Liver (tissue), 9 donors: ENCODE results near the gene SNAPC2. TPM values are rescaled to one million over a fixed set of nuclear protein-coding genes. Genes with fewer than 3 reads are reported as not detected.

Experiments
- DNase-seq: peaks from one replicate; pipeline ENCODE4 v3.0.0-alpha.2; 2017; ENCODE audit warnings: low spot score
- H3K27ac ChIP-seq, 2 donors: one replicate each; pipeline ENCODE4 v1.7.0; 2013; ENCODE audit warnings: inconsistent platforms in 2 of 2, low read length in 2 of 2, control low read depth in 1 of 2, low read depth in 1 of 2, mild to moderate bottlenecking in 1 of 2
- H3K27me3 ChIP-seq, 4 donors: one replicate each; pipeline versions ENCODE4 v1.6.1 to v1.7.0; 2013; ENCODE audit warnings: low read length in 3 of 4, inconsistent platforms in 1 of 4, mild to moderate bottlenecking in 1 of 4, moderate library complexity in 1 of 4; ENCODE audit not compliant: control insufficient read depth in 4 of 4, insufficient read depth in 4 of 4
- H3K36me3 ChIP-seq, 4 donors: one replicate each; pipeline versions ENCODE4 v1.6.1 to v1.7.0; 2013; ENCODE audit warnings: low read length in 3 of 4, mild to moderate bottlenecking in 3 of 4, low read depth in 1 of 4, moderate library complexity in 1 of 4; ENCODE audit not compliant: control insufficient read depth in 4 of 4, insufficient read depth in 3 of 4
- H3K4me1 ChIP-seq, 4 donors: one replicate each; pipeline versions ENCODE4 v1.6.1 to v1.7.0; 2013; ENCODE audit warnings: low read length in 3 of 4, mild to moderate bottlenecking in 3 of 4, moderate library complexity in 1 of 4; ENCODE audit not compliant: control insufficient read depth in 4 of 4, insufficient read depth in 4 of 4
- H3K4me3 ChIP-seq, 3 donors: one replicate each; pipeline versions ENCODE4 v1.6.1 to v1.7.0; 2013; ENCODE audit warnings: low read length in 3 of 3, control low read depth in 1 of 3, low read depth in 1 of 3, mild to moderate bottlenecking in 1 of 3
- H3K9ac ChIP-seq, 2 donors: one replicate each; pipeline ENCODE4 v1.7.0; 2013; ENCODE audit warnings: low read length in 2 of 2, mild to moderate bottlenecking in 2 of 2, moderate library complexity in 2 of 2, control low read depth in 1 of 2, low read depth in 1 of 2
- H3K9me3 ChIP-seq, 4 donors: one replicate each; pipeline versions ENCODE4 v1.6.1 to v1.7.0; 2013; ENCODE audit warnings: low read length in 3 of 4; ENCODE audit not compliant: control insufficient read depth in 4 of 4
- EGR1 ChIP-seq, 2 donors: IDR thresholded peaks; 2 replicates each; pipeline ENCODE4 v1.6.1; 2016 to 2018; ENCODE audit warnings: antibody characterized with exemption in 2 of 2, low read depth in 2 of 2
- FOXA1 ChIP-seq: IDR thresholded peaks from 2 replicates; pipeline ENCODE4 v1.6.1; 2016; ENCODE audit warnings: antibody characterized with exemption
- FOXA2 ChIP-seq: IDR thresholded peaks from 2 replicates; pipeline ENCODE4 v1.6.1; 2016; ENCODE audit warnings: antibody characterized with exemption
- GABPA ChIP-seq, 2 donors: IDR thresholded peaks in 1 of 2; conservative IDR thresholded peaks in 1 of 2; 2 replicates each; pipeline ENCODE4 v1.6.1; 2016; ENCODE audit warnings: antibody characterized with exemption in 2 of 2, mild to moderate bottlenecking in 1 of 2, moderate library complexity in 1 of 2
- HNF4A ChIP-seq, 2 donors: conservative IDR thresholded peaks; 2 replicates each; pipeline ENCODE4 v1.6.1; 2016; ENCODE audit warnings: antibody characterized with exemption in 2 of 2, mild to moderate bottlenecking in 2 of 2
- HNF4G ChIP-seq: IDR thresholded peaks from 2 replicates; pipeline ENCODE4 v1.6.1; 2016; ENCODE audit warnings: antibody characterized with exemption
- JUND ChIP-seq, 2 donors: IDR thresholded peaks; 2 replicates each; pipeline ENCODE4 v1.6.1; 2016; ENCODE audit warnings: antibody characterized with exemption in 2 of 2
- RAD21 ChIP-seq, 2 donors: IDR thresholded peaks; 2 replicates each; pipeline ENCODE4 v1.6.1; 2016; ENCODE audit warnings: antibody characterized with exemption in 2 of 2, mild to moderate bottlenecking in 2 of 2
- RXRA ChIP-seq, 2 donors: IDR thresholded peaks; 2 replicates each; pipeline ENCODE4 v1.6.1; 2017 to 2018; ENCODE audit warnings: antibody characterized with exemption in 2 of 2, mild to moderate bottlenecking in 1 of 2
- SP1 ChIP-seq: IDR thresholded peaks from 2 replicates; pipeline ENCODE4 v1.6.1; 2018; ENCODE audit warnings: antibody characterized with exemption, mild to moderate bottlenecking
- TAF1 ChIP-seq: conservative IDR thresholded peaks from 2 replicates; pipeline ENCODE4 v1.6.1; 2016; ENCODE audit warnings: antibody characterized with exemption, mild to moderate bottlenecking
- YY1 ChIP-seq: IDR thresholded peaks from 2 replicates; pipeline ENCODE4 v1.6.1; 2016; ENCODE audit warnings: antibody characterized with exemption, mild to moderate bottlenecking
- ZBTB33 ChIP-seq: IDR thresholded peaks from 2 replicates; pipeline ENCODE4 v1.6.1; 2016; ENCODE audit warnings: antibody characterized with exemption
- WGBS: extraction: QIAGEN DNeasy Blood & Tissue Kit; methylation state at CpG from one replicate; pipeline ENCODE4 v1.1.7; 2013; 5-methylcytosine and 5-hydroxymethylcytosine counted together
- polyA plus RNA-seq, 2 donors: library from polyadenylated mRNA; stranded (reverse) in 1 of 2; unstranded in 1 of 2; fragments of 200-250 nt in 1 of 2; fragments of >200 nt in 1 of 2; fragmentation: Nextera tagmentation in 1 of 2; extraction: Ambion mirVana in 1 of 2; gene quantifications; one replicate each; pipeline versions ENCODE4 v1.2.1 to v1.2.3, GENCODE V29; 2013 to 2015
- total RNA-seq, 2 donors: library from RNA; depleted of rRNA; stranded (reverse); fragments of >200 nt; gene quantifications; one replicate each; pipeline ENCODE4 v1.2.3, GENCODE V29; 2014
- TF ChIP-seq, protein P1 (sequence below): IDR thresholded peaks from 2 replicates; pipeline ENCODE4 v1.6.1; 2016; ENCODE audit warnings: antibody characterized with exemption, mild to moderate bottlenecking
- TF ChIP-seq, protein P2 (sequence below): IDR thresholded peaks from 2 replicates; pipeline ENCODE4 v1.6.1; 2016; ENCODE audit warnings: antibody characterized with exemption
- donor health status: healthy.
- donor health status: healthy.
- donor health status: healthy.
- donor health status: healthy.
- donor health status: healthy.

Gene SNAPC2
- total and polyA plus RNA-seq, 4 donors, result 2.8 to 7.1 (median 3.3) TPM

DNA sequence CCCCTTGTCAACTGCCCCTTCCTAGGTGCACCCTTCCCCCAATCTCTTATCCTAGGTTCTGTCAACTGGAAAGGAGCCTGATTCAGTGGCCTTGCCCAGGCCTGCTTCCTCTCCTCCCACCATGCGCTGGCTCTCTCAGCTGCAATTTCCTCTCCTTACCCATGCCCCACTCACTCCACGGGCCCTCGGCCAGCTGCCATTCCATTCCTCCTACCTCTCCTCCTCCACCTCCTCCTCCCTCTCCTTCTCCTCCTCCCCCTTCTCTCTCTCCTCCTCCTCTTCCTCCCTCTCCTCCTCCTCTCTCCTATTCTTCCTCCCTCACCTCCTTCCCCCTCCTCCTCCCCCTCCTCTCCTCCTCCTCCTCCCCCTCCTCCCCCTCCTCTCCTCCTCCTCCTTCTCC, 32.9 kb downstream of the SNAPC2 start:
- Histone ChIP-seq H3K4me3 (no peak overlapping the region), H3K36me3 (peaks cover 0 to 2% (median 0%) of the 10 kb centered on the region in 4 donors), H3K9ac (no peak overlapping the region), H3K4me1 (peaks cover 0 to 8% (median 6%) of the 10 kb centered on the region in 4 donors), H3K27ac (no peak overlapping the region), H3K27me3 (no peaks in the 10 kb centered on the region), H3K9me3 (no peaks in the 10 kb centered on the region)
- TF ChIP-seq RXRA (IDR thresholded peaks at IDR 0.05) (no peak), RAD21 (IDR thresholded peaks at IDR 0.05) (no peak), ZBTB33 (no peak), HNF4G (no peak), GABPA (IDR thresholded peaks at IDR 0.05 in 1 of 2, conservative IDR thresholded peaks at IDR 0.05 in 1 of 2) (no peak), SP1 (no peak), FOXA2 (no peak), YY1 (no peak), HNF4A (conservative IDR thresholded peaks at IDR 0.05) (no peak), TAF1 (no peak), FOXA1 (no peak)
- TF ChIP-seq, protein P1, sequence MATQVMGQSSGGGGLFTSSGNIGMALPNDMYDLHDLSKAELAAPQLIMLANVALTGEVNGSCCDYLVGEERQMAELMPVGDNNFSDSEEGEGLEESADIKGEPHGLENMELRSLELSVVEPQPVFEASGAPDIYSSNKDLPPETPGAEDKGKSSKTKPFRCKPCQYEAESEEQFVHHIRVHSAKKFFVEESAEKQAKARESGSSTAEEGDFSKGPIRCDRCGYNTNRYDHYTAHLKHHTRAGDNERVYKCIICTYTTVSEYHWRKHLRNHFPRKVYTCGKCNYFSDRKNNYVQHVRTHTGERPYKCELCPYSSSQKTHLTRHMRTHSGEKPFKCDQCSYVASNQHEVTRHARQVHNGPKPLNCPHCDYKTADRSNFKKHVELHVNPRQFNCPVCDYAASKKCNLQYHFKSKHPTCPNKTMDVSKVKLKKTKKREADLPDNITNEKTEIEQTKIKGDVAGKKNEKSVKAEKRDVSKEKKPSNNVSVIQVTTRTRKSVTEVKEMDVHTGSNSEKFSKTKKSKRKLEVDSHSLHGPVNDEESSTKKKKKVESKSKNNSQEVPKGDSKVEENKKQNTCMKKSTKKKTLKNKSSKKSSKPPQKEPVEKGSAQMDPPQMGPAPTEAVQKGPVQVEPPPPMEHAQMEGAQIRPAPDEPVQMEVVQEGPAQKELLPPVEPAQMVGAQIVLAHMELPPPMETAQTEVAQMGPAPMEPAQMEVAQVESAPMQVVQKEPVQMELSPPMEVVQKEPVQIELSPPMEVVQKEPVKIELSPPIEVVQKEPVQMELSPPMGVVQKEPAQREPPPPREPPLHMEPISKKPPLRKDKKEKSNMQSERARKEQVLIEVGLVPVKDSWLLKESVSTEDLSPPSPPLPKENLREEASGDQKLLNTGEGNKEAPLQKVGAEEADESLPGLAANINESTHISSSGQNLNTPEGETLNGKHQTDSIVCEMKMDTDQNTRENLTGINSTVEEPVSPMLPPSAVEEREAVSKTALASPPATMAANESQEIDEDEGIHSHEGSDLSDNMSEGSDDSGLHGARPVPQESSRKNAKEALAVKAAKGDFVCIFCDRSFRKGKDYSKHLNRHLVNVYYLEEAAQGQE, result no peak
- DNase-seq, result no peak
- 63% methylated on average over 3 of the region's 3 CpGs for WGBS

DNA sequence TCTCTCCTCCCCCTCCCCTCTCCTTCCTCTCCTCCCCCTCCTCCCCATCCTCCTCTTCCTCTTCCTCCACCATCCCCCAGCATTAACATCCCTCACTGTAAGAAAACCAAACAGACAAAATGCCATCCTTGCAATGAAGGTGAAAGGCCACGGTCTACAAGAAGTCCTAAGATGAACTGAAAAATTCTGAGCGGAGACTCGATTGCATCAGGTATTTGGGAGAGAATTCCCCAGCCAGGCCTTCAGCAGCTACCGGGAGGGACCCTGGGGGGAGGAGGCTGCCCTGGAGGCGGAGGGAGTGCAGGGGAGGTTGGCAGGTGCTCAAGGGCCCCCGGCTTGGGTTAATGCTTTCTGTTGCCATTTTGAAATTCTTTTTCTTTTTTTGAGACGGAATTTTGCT, 33.4 kb downstream of the SNAPC2 start:
- TF ChIP-seq RXRA (IDR thresholded peaks at IDR 0.05) (no peak), RAD21 (IDR thresholded peaks at IDR 0.05) (no peak)
- no peak overlapping the region for H3K27ac ChIP-seq
- no peak for DNase-seq
- WGBS, result 89% methylated on average over 7 of the region's 7 CpGs
- no peak overlapping the region for H3K4me3 ChIP-seq
- H3K9me3 ChIP-seq, result no peaks in the 10 kb centered on the region
- H3K27me3 ChIP-seq, result no peaks in the 10 kb centered on the region
- H3K4me1 ChIP-seq, result peaks cover 0 to 8% (median 6%) of the 10 kb centered on the region in 4 donors
- no peak overlapping the region for H3K9ac ChIP-seq
- peaks cover 0 to 6% (median under 1%) of the 10 kb centered on the region in 4 donors for H3K36me3 ChIP-seq

- no peak overlapping the region for H3K9ac ChIP-seq
- no peaks in the 10 kb centered on the region for H3K9me3 ChIP-seq
- no peak for DNase-seq
- H3K36me3 ChIP-seq, result peaks cover 0 to 9% (median 3%) of the 10 kb centered on the region in 4 donors
- H3K4me3 ChIP-seq, result no peak overlapping the region
- H3K27ac ChIP-seq, result no peak overlapping the region
- WGBS, result 89% methylated on average over 11 of the region's 11 CpGs
- no peaks in the 10 kb centered on the region for H3K27me3 ChIP-seq
- H3K4me1 ChIP-seq, result peaks cover 0 to 8% (median 6%) of the 10 kb centered on the region in 4 donors
- TF ChIP-seq EGR1 (IDR thresholded peaks at IDR 0.05; ENCODE audit: low read depth in 2 of 2), result no peak
- TF ChIP-seq JUND (IDR thresholded peaks at IDR 0.05), result no peak
- TF ChIP-seq, protein P2, sequence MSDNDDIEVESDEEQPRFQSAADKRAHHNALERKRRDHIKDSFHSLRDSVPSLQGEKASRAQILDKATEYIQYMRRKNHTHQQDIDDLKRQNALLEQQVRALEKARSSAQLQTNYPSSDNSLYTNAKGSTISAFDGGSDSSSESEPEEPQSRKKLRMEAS, result no peak
- no peak for TF ChIP-seq GABPA (IDR thresholded peaks at IDR 0.05 in 1 of 2, conservative IDR thresholded peaks at IDR 0.05 in 1 of 2)
Measured at GRCh38 chr19:7955696-7956095, 35.6 kb downstream of the SNAPC2 start.
